LHCN-M2 (cell line): ENCODE results near the gene CADM1. TPM values are rescaled to one million over a fixed set of nuclear protein-coding genes. Genes with fewer than 3 reads are reported as not detected.

ENCODE experiments used
- DNase-seq: peaks from one replicate; pipeline ENCODE4 v3.0.0-alpha.2; 2012; ENCODE audit warnings: low read depth
- total RNA-seq: library from RNA; depleted of rRNA; stranded (reverse); fragments of >200 nt; gene quantifications from 2 replicates; pipeline ENCODE4 v1.2.3, GENCODE V29; 2014

Gene CADM1
- total RNA-seq, 1 experiment from 2014 or later, result 0.69 TPM

DNA sequence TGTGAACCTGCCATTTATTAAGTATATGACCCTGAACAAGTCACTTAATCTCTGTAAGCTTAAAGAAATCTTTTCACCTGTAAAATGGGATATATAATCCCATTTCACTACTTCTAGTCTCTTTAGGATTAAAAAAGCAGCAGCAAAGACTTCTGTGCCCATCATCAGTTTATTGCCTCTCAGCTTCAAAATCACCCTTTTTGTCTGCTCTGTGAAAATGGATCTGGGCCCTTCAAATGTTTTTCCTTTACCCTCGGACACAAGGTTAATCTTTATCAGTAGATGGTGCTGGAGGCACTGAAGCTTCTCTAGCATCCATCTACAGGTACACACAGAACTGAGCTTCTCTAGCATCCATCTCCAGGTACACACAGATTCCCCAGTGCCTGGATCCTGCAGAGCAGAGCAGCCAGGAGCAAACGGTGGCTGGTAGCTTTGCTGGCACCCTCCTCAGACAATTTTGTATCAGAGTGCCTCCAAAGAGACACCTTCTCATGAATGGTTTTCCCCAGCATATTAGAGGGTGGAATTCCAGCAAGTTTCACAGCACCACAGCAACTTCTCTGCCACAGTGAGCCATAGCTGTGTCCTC, 56.8 kb downstream of the CADM1 start:
- DNase-seq, result no peak

DNA sequence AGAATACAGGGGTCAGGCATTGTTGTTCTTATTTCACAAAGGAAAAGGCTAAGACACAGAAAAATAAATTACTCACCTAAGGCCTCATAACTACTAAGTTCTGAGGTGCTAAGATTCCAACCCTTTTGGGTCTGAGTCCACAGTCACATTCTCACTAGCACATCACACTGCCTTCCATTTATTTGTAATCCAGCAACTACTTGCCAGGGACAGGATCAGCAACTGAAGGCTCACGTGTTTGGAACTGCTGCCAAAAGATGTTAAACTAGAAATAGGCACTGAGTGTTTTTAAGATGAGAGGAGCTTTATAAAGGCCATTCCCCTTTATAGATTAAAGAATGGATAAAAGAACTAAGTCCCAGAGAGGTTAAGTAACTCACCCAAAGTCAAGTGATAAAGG, 58.0 kb downstream of the CADM1 start:
- DNase-seq, result no peak

DNA sequence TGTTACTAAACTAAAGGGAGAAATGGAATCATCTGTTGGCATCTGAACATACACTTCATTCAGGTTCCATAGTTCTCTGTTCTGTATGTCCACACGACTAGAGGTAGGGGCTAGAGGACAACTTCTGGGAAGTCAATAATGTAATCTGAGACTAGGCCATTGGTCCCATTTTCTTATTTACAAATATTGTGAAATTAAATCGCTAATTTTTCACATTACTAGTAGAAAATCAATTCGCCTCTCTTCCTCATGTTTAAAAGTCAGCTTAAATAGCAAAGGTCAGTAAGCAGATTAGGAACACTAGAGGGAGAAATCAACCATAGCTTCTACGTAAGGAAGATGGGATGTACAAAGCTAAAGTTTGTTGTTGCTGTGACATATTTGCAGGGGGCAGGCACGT, 59.7 kb downstream of the CADM1 start:
- DNase-seq, result no peak

DNA sequence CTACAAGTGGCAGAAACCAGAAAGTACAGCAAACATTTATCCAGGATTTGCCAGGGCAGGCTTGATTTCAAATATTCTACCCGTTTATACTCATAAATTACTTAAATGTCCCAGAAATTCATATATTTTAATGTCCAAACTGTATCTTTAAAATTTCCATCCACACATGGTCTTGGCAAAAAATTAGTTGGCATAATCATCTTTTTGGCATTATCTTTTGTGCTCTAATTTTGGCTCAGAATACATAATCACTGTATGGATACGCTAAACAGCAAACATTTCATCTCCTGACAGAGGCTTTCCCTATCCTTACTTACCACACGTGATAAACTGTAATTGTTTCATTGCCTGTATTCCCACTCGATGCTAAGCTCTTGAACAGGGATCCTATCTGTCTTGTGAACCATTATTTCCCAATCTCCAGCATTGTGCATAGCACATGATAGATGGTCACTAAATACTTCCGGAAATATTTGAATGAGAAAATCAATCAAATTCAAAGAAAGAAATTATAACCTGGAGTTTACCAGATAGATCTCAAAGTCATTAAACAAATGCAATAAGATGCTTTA, 64.2 kb downstream of the CADM1 start:
- DNase-seq, result no peak

DNA sequence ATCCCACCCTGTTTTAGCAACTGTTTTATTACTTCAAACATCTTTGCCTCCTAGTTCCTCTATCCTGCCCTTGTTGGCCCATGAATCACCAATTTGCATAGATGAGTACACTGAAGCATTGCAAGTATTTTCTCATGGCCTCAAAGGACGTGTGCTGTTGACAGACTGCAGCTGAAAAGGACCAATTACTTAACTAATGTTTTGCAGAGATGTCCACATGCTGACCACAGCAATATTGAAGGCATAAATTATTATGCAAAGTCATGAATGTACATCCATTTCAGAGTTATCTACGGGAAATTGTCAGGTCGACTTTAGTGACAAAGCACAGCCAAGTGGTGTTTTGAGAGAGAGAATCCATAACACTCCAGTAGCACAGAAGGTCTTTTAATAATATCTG, 64.8 kb downstream of the CADM1 start:
- DNase-seq, result no peak

DNA sequence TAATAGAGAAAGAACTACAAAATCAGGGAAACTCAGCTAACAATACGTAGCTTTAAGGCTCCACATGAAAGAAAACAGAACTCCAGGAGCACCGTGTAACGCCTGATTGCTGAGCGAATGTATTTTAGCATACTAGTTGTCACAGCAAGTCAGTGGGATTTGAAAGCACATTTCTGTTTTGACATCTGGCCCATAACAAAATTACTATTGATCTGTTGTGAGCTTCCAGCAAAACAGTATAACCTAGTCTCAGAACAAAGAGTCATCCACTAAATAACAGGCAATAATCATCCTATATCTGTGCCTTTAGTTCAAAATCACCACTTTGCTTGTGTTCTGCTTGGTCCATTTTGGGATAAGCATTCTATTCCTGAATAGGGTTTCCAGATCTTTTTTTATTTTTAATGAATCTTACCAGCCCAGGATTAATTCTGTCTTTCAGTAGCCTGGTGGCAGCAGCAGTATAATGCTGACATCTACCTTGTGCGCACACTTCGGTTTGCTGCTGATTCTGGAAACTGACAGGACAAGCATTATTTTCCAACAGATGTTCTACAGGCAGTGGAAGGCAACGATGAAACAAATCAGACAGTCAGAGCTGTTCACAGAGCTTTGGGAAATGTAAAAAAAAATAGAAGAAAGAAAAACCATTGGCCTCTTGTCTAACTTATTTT, 66.2 kb downstream of the CADM1 start:
- no peak for DNase-seq

DNA sequence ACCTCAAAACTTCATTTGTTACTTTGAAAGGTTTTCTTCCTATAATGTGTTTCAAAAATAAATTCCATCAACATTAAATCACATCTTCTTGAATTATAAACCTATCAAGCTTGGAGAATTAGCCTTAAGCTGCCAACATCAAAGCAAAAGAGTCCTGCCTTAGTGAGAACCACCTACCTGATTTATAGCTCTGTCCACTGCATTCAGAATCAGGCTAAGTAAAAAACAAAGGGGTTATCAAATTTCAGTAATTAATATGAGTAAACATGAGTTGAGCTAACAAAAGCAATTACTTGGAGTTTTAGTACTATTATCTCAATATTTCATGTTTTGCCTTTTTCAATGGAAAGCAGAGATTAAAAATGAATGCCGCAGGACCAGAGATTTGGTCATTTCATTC, 73.9 kb downstream of the CADM1 start:
- no peak for DNase-seq

DNA sequence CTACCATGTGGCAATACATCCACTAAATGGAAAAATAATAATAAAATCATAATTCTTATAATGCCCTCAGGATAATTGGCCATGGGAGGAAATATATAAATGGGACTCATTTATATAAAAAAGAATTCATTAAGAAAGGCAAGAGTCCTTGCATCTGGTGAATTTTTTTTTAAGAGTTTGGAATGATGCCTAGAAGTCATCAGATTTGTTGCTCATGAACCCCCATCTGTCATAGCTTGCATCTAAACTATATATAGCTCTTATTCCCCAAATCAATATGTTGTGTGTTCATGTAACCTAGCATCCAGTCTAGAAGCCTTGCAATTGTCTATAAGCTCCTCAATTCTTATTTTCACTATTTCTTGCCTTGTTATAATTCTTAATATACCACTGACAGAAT, 75.9 kb downstream of the CADM1 start:
- no peak for DNase-seq

DNA sequence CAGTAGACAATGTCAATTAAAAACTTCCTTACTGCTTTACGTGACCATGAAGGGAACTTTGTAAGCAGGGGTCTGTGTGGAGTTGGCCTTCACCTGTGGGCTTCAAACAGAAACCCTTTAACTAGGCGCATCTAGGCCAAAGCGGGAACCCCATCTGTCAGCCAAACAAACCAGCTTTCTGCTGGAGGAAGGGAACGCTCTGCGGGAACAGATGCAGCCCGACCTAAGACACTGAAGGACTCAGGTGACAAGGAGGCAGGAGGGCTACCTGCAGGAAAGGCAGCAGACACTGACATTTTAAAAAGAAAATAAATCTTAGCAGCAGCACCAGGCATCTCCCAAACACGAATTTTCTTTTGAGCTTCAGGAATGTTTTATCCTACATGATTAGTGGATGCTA, 78.4 kb downstream of the CADM1 start:
- DNase-seq, result no peak

DNA sequence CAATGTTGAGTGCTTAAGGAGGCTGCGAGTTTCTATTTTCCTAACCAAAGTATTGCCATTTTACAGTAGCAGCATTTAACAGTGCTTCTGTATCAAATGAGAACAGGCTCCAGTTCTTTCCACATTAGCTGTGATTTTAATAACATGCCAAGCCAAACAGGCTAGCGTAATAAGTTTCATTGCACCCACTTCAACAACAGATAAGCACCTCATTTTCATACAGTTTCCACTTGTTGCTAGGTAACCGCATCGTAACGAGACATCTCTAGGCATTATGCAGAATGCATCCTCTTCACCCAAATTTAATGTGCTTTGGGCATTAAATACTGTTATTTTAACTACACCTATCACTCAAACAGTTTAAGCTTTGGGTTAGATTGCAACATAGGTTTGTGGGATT, 79.0 kb downstream of the CADM1 start:
- DNase-seq, result no peak

DNA sequence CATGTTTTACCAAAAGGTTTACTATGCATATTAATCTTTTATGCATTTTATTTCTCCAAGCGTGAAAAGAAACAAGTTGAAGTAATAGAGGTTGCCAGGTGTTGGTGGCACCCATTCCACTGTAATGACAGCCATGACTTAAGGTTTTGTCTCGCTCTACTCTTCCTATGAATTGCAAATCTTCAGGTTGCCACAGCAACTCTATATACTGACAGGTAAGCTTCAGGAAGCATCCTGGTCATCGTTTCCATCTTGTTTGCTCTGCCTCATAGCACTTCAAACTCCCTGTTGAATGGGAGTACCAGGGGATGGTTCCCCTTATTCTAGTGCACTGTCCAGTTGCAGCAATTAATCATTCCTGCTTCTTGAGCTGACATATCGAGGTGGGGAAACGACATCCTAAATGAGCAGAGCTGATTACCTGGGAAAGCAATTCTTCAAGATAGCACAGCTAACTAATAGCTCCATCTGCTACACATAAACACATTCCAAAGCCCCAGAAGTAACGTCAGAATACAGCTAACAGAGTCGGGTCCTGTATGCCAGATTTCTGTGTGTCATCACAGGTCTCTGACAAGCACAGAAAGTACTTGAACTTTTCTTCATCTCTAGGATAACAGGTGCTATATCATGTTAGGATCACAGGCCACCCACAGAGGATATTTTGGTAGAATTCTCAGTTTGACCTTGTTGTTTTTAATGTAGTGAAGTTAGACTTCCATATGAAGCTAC, 80.3 kb downstream of the CADM1 start:
- DNase-seq, result no peak

DNA sequence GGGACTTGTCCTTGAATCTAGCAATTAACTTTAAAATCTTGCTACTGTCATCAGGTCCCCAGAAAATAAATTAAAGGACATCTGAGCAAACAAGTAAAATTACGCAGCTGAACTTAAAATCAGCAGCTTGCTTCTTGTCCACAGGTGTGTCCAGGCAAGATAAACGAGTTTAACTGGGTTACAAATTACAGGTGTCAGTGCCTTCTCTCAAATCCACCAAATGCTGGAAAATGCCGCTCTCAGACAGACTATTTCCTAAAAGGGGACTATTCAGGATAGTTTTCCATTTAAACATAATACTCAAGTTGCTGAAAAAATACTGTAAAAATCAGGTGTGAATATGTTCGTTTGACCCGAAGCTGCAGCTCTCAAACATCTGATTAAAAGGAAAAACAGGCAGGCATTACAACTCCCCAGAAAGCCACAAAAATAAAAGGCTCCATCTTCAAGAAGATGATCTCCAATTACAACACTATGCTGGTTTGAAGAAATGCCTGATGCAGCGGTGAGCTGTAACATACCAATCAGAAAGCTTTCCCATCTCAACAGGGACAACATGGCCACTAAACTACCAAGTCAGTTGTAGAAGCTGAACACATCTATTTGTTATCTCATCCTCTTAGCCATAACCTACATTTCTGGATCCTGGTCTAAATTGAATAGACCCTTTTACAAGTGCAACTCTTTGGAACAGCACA, 82.1 kb downstream of the CADM1 start:
- DNase-seq, result no peak

DNA sequence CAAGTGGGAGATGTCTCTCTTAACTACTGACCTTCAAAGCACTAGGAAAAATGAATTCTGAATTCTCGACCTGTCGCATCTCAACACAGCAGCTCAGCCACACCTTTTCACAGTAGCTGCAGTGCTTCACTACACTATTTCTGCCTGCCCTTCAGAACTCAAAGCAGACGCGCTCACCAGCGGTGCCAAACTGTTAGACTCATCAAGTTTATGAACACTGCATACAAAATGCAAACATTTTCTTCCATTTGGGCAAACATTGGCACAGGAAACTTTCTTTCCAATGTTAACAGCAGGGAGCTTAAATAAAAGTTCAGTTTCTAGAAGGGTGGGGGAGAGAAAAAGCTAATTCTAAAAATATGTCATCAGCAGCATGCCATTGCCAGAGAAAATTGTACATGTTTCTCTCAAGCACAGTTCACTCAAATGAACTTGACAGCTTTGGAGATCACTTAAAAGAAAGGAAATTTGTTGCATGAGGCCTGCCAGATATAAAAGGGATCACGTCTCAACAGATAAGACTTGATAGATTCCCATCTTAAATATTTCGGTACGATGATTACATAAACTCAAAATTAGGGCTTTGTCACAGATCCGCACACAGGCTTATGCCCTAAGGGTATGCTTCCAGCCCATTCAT, 82.7 kb downstream of the CADM1 start:
- no peak for DNase-seq

DNA sequence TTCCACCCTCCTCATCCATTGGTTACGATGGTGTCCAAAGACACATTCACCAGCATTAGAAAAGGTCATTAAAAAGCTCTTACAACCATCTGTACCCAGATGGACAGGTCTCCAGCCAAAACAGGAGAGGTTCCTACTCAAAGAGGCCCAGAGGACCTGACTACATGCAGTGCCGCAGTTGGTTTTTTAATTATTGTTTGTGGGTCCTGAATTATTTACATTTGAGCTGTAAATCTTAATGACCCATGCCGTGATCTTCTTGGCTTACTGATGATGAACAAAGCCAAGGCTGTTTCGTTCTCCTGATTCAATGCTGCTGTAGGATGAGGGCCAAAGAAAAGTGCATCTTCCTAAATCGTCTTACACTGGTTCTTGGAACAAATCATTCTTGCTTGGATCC, 83.7 kb downstream of the CADM1 start:
- DNase-seq, result no peak

DNA sequence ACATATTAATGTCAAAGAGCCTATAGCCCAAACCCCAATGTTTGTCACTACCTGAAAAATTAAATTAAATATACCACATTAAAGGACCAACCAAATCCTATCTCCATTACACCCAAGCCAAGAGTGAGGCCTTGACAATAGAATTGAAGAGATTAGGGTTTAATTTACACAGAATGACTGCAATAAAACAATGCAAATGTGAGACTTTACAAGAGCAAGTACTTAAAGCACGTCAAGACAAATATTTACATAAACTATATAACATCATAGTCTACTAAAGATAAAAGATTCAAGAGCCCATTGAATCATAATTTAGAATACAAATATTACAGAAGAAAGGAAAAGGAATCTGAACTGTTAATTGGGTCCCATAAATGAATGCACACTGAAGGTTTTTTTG, 85.6 kb downstream of the CADM1 start:
- no peak for DNase-seq

DNA sequence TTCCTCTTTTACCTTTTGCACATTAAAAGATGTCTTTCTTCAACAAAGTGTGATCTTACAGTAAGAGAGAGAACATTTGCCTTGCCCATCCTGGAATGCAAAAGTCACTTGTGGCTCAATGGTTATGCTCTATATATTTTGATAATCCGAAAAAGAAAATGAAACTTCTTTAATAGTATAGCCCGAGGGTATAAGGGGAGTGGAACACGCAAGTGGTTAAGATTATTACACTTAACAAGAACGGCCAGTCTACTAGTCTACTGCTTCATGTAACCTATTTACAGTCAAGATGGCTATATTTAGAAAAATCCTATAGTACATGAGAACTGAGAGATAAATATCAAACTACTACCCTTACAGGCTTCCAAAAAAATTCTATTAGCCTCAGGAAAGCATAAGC, 86.1 kb downstream of the CADM1 start:
- DNase-seq, result no peak

DNA sequence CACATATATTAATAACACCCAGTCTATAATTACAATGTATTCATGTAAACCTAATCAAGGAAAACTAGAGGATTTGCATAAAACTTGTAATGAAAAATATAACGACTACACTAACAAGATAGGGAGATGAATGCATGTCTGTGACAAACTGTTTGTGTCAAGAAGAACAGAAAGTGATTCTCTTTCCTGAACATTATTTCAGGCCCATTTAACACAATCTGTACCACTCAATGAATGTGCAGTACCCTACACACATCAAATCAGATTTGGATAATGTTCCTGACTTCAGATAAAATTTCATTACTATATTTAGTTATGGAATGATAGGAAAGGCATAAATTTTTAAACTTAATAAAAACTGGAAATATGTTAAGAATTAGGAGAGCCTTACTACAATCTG, 93.1 kb downstream of the CADM1 start:
- DNase-seq, result no peak

DNA sequence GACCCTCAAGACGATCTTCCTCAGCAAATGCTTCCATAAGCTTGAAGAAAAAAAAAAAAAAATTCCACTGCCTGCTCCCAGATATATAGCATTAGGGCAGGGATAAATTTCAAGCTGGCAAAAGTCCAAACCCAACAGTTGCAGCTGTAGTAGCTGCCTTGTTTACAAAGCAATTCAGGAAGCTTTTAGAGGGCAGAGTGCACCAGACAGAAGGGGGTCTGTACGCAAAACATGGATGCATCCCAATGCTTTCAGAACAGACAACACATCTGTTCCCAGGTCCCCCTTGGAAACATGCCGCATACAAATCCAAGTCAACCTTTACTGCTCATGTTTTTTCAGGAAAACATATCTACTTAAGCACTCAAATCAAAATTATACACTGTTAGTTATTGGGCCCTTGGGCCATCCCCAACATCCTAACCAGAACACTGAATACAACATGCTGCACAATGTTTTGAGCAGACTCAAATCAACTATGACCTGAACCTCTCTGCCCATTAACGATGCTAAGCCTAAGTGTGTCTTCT, 94.5 kb downstream of the CADM1 start:
- DNase-seq, result peak; percentile 0

DNA sequence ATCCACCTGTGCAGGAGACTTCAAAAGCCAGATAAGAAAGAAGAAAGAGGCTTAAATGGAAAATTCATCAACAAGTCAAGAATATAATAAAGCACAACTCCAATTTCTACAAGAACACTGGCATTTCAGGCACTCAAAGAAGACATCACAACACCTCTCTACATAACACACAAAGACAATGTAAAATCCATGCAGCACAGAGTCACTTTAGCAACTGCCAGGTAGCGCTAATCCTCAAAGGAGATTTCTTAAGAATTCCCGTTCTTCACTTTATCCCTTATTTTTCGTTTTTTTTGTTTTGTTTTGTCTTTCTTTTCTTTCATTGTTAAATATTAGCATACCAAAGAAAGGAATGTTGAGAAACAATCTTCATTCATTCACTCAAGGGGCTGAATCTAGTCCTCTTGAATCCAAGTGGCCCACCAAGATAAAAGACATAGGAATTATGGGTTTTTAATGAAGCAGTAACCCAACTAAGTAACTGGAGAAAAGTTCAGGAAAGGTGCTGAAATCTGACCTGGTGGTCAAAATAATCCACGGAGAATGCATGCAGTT, 95.0 kb downstream of the CADM1 start:
- no peak for DNase-seq

DNA sequence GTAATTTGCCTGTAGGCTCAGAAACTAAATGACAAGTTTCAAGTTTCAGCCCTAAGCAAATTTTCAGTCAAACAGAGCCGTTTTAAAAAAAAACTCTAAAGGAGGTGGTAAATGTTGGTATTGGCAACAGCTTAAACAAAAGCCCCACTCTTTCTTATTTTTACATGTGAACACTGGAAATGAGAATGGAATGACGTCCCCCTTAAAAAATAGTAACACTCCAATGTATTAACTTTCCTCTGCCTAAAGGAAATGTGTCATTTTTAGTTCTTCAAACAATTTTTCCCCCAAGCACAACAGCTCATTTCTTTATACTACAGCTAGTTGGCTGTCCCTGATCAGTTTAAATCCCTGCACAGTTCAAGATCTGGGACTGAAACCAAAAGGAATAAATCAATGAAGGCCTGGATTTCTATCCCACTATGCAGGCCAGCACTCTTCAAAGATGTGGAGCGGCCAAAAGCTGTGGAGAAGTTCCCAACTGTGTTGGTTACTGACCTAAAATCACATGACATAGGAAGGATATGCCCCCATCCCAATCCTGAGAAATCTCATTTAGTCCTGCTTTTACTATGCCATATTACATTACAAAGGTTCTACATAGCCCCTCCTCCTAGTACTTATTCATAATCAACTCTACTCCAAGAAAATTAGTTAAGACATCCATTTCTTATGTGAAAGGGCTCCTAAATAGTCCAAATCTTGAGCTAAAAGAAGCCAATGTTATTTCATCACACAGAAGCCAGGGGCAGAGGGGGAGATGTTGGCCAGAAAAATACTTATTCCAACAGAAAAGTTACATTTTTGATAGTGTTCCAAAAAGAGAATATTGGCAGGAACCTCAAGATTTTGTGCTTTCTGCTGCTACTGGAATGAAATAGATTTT, 95.9 kb downstream of the CADM1 start:
- no peak for DNase-seq
